RWPE2 (cell line): Measurements from ENCODE around the gene MAP1S.

ENCODE experiments used
- ATAC-seq: fragments of 200-7000 bp; cut with Tn5 transposase; 3 replicates; pipeline ENCODE4 v1.9.1; 2021; ENCODE audit warnings: low read depth
- DNase-seq: peaks from one replicate; pipeline ENCODE4 v3.0.0-alpha.2; 2020; ENCODE audit warnings: low spot score
- H3K27ac ChIP-seq: fragments of 450-650 bp; 2 replicates; pipeline ENCODE4 v1.5.1; 2017; ENCODE audit warnings: mild to moderate bottlenecking; ENCODE audit not compliant: poor library complexity, severe bottlenecking
- H3K27me3 ChIP-seq: fragments of 250-450 bp; sonication (Bioruptor Pico); 2 replicates; pipeline ENCODE4 v1.5.1; 2021; ENCODE audit warnings: mild to moderate bottlenecking, moderate library complexity; ENCODE audit not compliant: insufficient read depth, poor library complexity, severe bottlenecking
- H3K36me3 ChIP-seq: fragments of 250-450 bp; sonication (Bioruptor Pico); 2 replicates; pipeline ENCODE4 v1.5.1; 2020; ENCODE audit warnings: low read depth, mild to moderate bottlenecking, moderate library complexity
- H3K4me1 ChIP-seq: fragments of 250-450 bp; sonication (Bioruptor Pico); 2 replicates; pipeline ENCODE4 v1.5.1; 2021; ENCODE audit warnings: mild to moderate bottlenecking, moderate library complexity; ENCODE audit not compliant: insufficient read depth, poor library complexity, severe bottlenecking
- H3K4me3 ChIP-seq: fragments of 250-450 bp; sonication (Bioruptor Pico); 2 replicates; pipeline ENCODE4 v1.5.1; 2021; ENCODE audit warnings: mild to moderate bottlenecking, moderate library complexity; ENCODE audit not compliant: severe bottlenecking
- H3K9me3 ChIP-seq: fragments of 250-450 bp; sonication (Bioruptor Pico); 2 replicates; pipeline ENCODE4 v1.5.1; 2021; ENCODE audit warnings: mild to moderate bottlenecking, moderate library complexity; ENCODE audit not compliant: severe bottlenecking
- CTCF ChIP-seq: fragments of 450-650 bp; IDR thresholded peaks from one replicate; pipeline ENCODE4 v1.5.1; 2017; ENCODE audit warnings: mild to moderate bottlenecking, moderate library complexity; ENCODE audit not compliant: poor library complexity, severe bottlenecking

Gene MAP1S

GRCh38 chr19:17743874-17744580 lies 24.7 kb downstream of the MAP1S start:
- Histone ChIP-seq H3K27me3 (no peaks in the 10 kb centered on the region), H3K27ac (no peak overlapping the region), H3K9me3 (no peaks in the 10 kb centered on the region), H3K4me3 (no peak overlapping the region), H3K4me1 (no peaks in the 10 kb centered on the region), H3K36me3 (no peaks in the 10 kb centered on the region)
- ATAC-seq (no peak), DNase-seq (no peak)
- TF ChIP-seq CTCF, result no peak

- TF ChIP-seq CTCF, result no peak
- H3K9me3 ChIP-seq, result no peaks in the 10 kb centered on the region
Measured at GRCh38 chr19:17747205-17748098, 28.2 kb downstream of the MAP1S start.

GRCh38 chr19:17748884-17749638 lies 29.8 kb downstream of the MAP1S start:
- H3K36me3 ChIP-seq, result no peaks in the 10 kb centered on the region

More at GRCh38 chr19:17747205-17748098, 28.2 kb downstream of the MAP1S start:
- Histone ChIP-seq H3K27me3 (no peaks in the 10 kb centered on the region), H3K4me3 (peak overlapping the region; percentile 36), H3K27ac (no peak overlapping the region), H3K4me1 (no peaks in the 10 kb centered on the region), H3K36me3 (no peaks in the 10 kb centered on the region)
- DNase-seq, result peak; percentile 95
- peak; percentile 99 for ATAC-seq

GRCh38 chr19:17749912-17750317 lies 30.6 kb downstream of the MAP1S start:
- Histone ChIP-seq H3K27me3 (no peaks in the 10 kb centered on the region), H3K27ac (no peak overlapping the region)
- ATAC-seq, result no peak

More at GRCh38 chr19:17748884-17749638, 29.8 kb downstream of the MAP1S start:
- no peaks in the 10 kb centered on the region for H3K4me1 ChIP-seq
- no peaks in the 10 kb centered on the region for H3K27me3 ChIP-seq
- DNase-seq, result no peak
- H3K9me3 ChIP-seq, result no peaks in the 10 kb centered on the region
- no peak for ATAC-seq
- no peak overlapping the region for H3K4me3 ChIP-seq
- TF ChIP-seq CTCF, result no peak
- no peak overlapping the region for H3K27ac ChIP-seq

More at GRCh38 chr19:17749912-17750317, 30.6 kb downstream of the MAP1S start:
- no peak overlapping the region for H3K4me3 ChIP-seq
- H3K9me3 ChIP-seq, result no peaks in the 10 kb centered on the region
- H3K4me1 ChIP-seq, result peaks cover 1% of the 10 kb centered on the region
- H3K36me3 ChIP-seq, result no peaks in the 10 kb centered on the region
- DNase-seq, result no peak
- TF ChIP-seq CTCF, result no peak
